SK-N-SH (cell line): ENCODE results near the gene CLASP1. TPM values are rescaled to one million over a fixed set of nuclear protein-coding genes. Genes with fewer than 3 reads are reported as not detected.

Source experiments
- CTCF ChIA-PET: fragments of 300-600, 350-600 bp; formaldehyde crosslinking; extraction: SDS; loops from one replicate; lab custom pipeline; 2021; lab: Yijun Ruan, JAX
- POLR2A ChIA-PET: fragments of 350-600 bp; sonication (Branson Sonifier 250); formaldehyde crosslinking; extraction: SDS; loops from one replicate; lab custom pipeline; 2020; ENCODE audit warnings: antibody characterized with exemption, inconsistent platforms; lab: Yijun Ruan, JAX
- DNase-seq: peaks from one replicate; pipeline ENCODE4 v3.0.0; 2012
- H2AFZ ChIP-seq: fragments of 200-600 bp; sonication (generic); 2 replicates; pipeline ENCODE4 v1.8.1; 2016; ENCODE audit warnings: antibody characterized with exemption, mild to moderate bottlenecking, low read depth
- H3F3A ChIP-seq: fragments of 200-600 bp; sonication (generic); replicated peaks from 2 replicates; pipeline ENCODE3; 2016; ENCODE audit warnings: antibody characterized with exemption, mild to moderate bottlenecking; ENCODE audit not compliant: insufficient read depth
- H3K27ac ChIP-seq, 2 experiments: fragments of 200-500 bp in 1 of 2; fragments of 200-600 bp in 1 of 2; sonication (Bioruptor generic) in 1 of 2; sonication (generic), shearing (Covaris generic) in 1 of 2; 2 replicates each; pipeline versions ENCODE4 v1.5.1 to v1.6.1; 2014 to 2016; ENCODE audit warnings: low read depth in 2 of 2, inconsistent platforms in 1 of 2, low read length in 1 of 2, mild to moderate bottlenecking in 1 of 2, mixed read lengths in 1 of 2
- H3K27me3 ChIP-seq: fragments of 200-600 bp; sonication (generic), shearing (Covaris generic); 2 replicates; pipeline ENCODE4 v1.6.1; 2016; ENCODE audit warnings: mixed run types; ENCODE audit not compliant: insufficient read depth
- H3K36me3 ChIP-seq, 2 experiments: fragments of 200-500 bp in 1 of 2; fragments of 200-600 bp in 1 of 2; sonication (Bioruptor generic) in 1 of 2; sonication (generic) in 1 of 2; replicated peaks in 1 of 2; 2 replicates each; pipeline versions ENCODE3 to v1.5.1; 2014 to 2016; ENCODE audit warnings: low read length in 1 of 2, mild to moderate bottlenecking in 1 of 2; ENCODE audit not compliant: insufficient read depth in 2 of 2, control insufficient read depth in 1 of 2
- H3K4me1 ChIP-seq, 2 experiments: fragments of 200-500 bp in 1 of 2; fragments of 200-600 bp in 1 of 2; sonication (Bioruptor generic) in 1 of 2; sonication (generic), shearing (Covaris generic) in 1 of 2; 2 replicates each; pipeline versions ENCODE4 v1.5.1 to v1.6.1; 2014 to 2016; ENCODE audit warnings: low read depth in 1 of 2, low read length in 1 of 2, mixed run types in 1 of 2; ENCODE audit not compliant: insufficient read depth in 2 of 2, control insufficient read depth in 1 of 2
- H3K4me2 ChIP-seq: fragments of 200-600 bp; sonication (generic), shearing (Covaris generic); 2 replicates; pipeline ENCODE4 v1.6.1; 2017; ENCODE audit warnings: mixed run types
- H3K4me3 ChIP-seq, 2 experiments: fragments of 200-500 bp in 1 of 2; fragments of 200-600 bp in 1 of 2; sonication (Bioruptor generic) in 1 of 2; sonication (generic), shearing (Covaris generic) in 1 of 2; 2 replicates each; pipeline versions ENCODE4 v1.5.1 to v1.8.1; 2014 to 2016; ENCODE audit warnings: low read depth in 2 of 2, inconsistent platforms in 1 of 2, low read length in 1 of 2, mild to moderate bottlenecking in 1 of 2, mixed read lengths in 1 of 2, moderate library complexity in 1 of 2
- H3K79me2 ChIP-seq: fragments of 200-600 bp; sonication (generic); 2 replicates; pipeline ENCODE4 v1.8.1; 2017; ENCODE audit warnings: mild to moderate bottlenecking; ENCODE audit not compliant: insufficient read depth
- H3K9ac ChIP-seq: fragments of 200-600 bp; sonication (generic); 2 replicates; pipeline ENCODE4 v1.6.1; 2017; ENCODE audit warnings: mixed run types
- H3K9me2 ChIP-seq: fragments of 200-600 bp; sonication (generic); 2 replicates; pipeline ENCODE4 v1.6.1; 2017; ENCODE audit warnings: mixed run types
- H3K9me3 ChIP-seq: fragments of 200-600 bp; sonication (generic); 2 replicates; pipeline ENCODE4 v1.6.1; 2017; ENCODE audit warnings: mixed run types, mild to moderate bottlenecking, moderate library complexity
- H4K20me1 ChIP-seq: fragments of 200-600 bp; sonication (generic); 2 replicates; pipeline ENCODE4 v1.6.1; 2017; ENCODE audit warnings: mild to moderate bottlenecking, mixed run types; ENCODE audit not compliant: insufficient read depth
- CHD2 ChIP-seq: fragments of 150-350 bp; IDR thresholded peaks from 2 replicates; pipeline ENCODE4 v1.6.1; 2018; ENCODE audit warnings: low read length; ENCODE audit not compliant: partially characterized antibody
- FOXM1 ChIP-seq: IDR thresholded peaks from 2 replicates; pipeline ENCODE4 v1.4.0; 2012; ENCODE audit warnings: low read depth, mild to moderate bottlenecking
- GABPA ChIP-seq: IDR thresholded peaks from 2 replicates; pipeline ENCODE4 v1.4.0; 2012; ENCODE audit warnings: low read depth, mild to moderate bottlenecking
- GATA2 ChIP-seq: sonication (generic); formaldehyde crosslinking; IDR thresholded peaks from 2 replicates; pipeline ENCODE4 v1.5.0; 2020; ENCODE audit warnings: mild to moderate bottlenecking, missing genetic modification reagents
- MAX ChIP-seq: IDR thresholded peaks from 2 replicates; pipeline ENCODE4 v1.4.0; 2012; ENCODE audit warnings: low read depth
- PBX3 ChIP-seq: IDR thresholded peaks from 2 replicates; pipeline ENCODE4; 2012
- RAD21 ChIP-seq: IDR thresholded peaks from 2 replicates; pipeline ENCODE4 v1.6.1; 2012; ENCODE audit warnings: mild to moderate bottlenecking, low read length
- RCOR1 ChIP-seq: fragments of 150-350 bp; IDR thresholded peaks from 2 replicates; pipeline ENCODE4 v1.6.1; 2017; ENCODE audit warnings: antibody characterized with exemption, low read length
- REST ChIP-seq: IDR thresholded peaks from 2 replicates; pipeline ENCODE4 v1.6.1; 2012; ENCODE audit warnings: mild to moderate bottlenecking, low read depth, low read length, moderate library complexity
- RFX5 ChIP-seq: IDR thresholded peaks from 2 replicates; pipeline ENCODE4 v1.6.1; 2012; ENCODE audit warnings: mild to moderate bottlenecking, improper control_type of control experiment, low read length
- SIN3A ChIP-seq: IDR thresholded peaks from 2 replicates; pipeline ENCODE4 v1.6.1; 2012; ENCODE audit warnings: low read depth, mild to moderate bottlenecking, low read length, moderate library complexity, borderline replicate concordance
- TAF1 ChIP-seq: IDR thresholded peaks from 2 replicates; pipeline ENCODE4 v1.6.1; 2012; ENCODE audit warnings: low read depth, mild to moderate bottlenecking, low read length, moderate library complexity, borderline replicate concordance
- TEAD4 ChIP-seq: IDR thresholded peaks from 2 replicates; pipeline ENCODE4 v1.4.0; 2012; ENCODE audit warnings: mild to moderate bottlenecking, borderline replicate concordance; ENCODE audit not compliant: insufficient read depth
- YY1 ChIP-seq: IDR thresholded peaks from 2 replicates; pipeline ENCODE4 v1.4.0; 2012; ENCODE audit warnings: low read depth, mild to moderate bottlenecking
- ZBTB33 ChIP-seq: IDR thresholded peaks from 2 replicates; pipeline ENCODE4 v1.4.0; 2012; ENCODE audit warnings: low read depth, borderline replicate concordance
- WGBS: methylation state at CpG from one replicate; pipeline ENCODE4 v1.1.6; 2017; ENCODE audit warnings: low lambda C conversion rate; 5-methylcytosine and 5-hydroxymethylcytosine counted together
- polyA plus RNA-seq, 3 experiments: library from polyadenylated mRNA; depleted of rRNA; stranded (reverse); fragments of >200 nt; gene quantifications; 2 replicates each; pipeline ENCODE4 v1.2.3, GENCODE V29; 2012
- TF ChIP-seq, protein P1 (sequence below): fragments of 200-600 bp; sonication (generic); IDR thresholded peaks from 2 replicates; pipeline ENCODE4 v1.6.1; 2017; ENCODE audit warnings: antibody characterized with exemption, mild to moderate bottlenecking, moderate library complexity
- TF ChIP-seq, protein P2 (sequence below): fragments of 150-350 bp; IDR thresholded peaks from 2 replicates; pipeline ENCODE4 v1.6.1; 2016; ENCODE audit warnings: mild to moderate bottlenecking, low read depth, low read length

Gene CLASP1
- polyA plus RNA-seq, 1 of the 3 experiments (the other 2 are of a cell fraction), result 4.9 TPM

DNA sequence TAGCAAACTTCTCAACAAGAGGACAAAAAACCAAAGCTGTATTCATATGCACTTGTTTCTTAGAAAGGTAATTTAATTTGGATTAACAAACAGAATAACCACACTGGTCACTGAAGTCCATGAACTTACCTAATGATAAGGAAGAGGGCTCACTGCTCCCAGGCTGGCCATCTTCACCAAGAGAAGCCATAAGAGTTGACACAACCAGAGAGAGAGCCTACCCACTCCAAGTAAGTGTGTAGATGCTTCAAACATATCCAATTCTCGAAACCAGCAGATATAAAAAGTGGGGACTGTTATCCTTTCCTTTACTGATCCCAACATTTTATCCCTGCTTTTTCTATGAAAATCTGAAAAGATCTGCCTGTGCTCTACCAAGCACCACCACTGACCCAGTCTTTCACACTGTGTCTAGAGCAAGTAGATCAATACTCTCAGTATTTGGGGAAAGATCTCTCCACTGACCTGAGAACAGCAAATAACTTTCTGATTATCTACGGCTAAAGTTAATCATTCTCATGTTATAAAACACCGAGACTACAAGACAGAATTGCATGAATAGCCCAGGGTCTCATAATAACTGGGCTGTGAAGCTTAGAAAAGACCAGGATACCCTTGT, 230.1 kb downstream of the CLASP1 start (continued):
- TF ChIP-seq, protein P1, sequence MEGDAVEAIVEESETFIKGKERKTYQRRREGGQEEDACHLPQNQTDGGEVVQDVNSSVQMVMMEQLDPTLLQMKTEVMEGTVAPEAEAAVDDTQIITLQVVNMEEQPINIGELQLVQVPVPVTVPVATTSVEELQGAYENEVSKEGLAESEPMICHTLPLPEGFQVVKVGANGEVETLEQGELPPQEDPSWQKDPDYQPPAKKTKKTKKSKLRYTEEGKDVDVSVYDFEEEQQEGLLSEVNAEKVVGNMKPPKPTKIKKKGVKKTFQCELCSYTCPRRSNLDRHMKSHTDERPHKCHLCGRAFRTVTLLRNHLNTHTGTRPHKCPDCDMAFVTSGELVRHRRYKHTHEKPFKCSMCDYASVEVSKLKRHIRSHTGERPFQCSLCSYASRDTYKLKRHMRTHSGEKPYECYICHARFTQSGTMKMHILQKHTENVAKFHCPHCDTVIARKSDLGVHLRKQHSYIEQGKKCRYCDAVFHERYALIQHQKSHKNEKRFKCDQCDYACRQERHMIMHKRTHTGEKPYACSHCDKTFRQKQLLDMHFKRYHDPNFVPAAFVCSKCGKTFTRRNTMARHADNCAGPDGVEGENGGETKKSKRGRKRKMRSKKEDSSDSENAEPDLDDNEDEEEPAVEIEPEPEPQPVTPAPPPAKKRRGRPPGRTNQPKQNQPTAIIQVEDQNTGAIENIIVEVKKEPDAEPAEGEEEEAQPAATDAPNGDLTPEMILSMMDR, result no peak
- TF ChIP-seq MAX, result no peak
- no peak for TF ChIP-seq RCOR1
- TF ChIP-seq FOXM1, result no peak

- POLR2A ChIA-PET, result no interaction called here
- DNase-seq, result no peak
- peaks cover 26 to 67% of the 10 kb centered on the region in 2 experiments for H3K36me3 ChIP-seq
- H3K79me2 ChIP-seq, result peaks cover 4% of the 10 kb centered on the region; the same call in 1 of the 2 replicates
- H4K20me1 ChIP-seq, result no peaks in the 10 kb centered on the region
- H3K9me2 ChIP-seq, result no peaks in the 10 kb centered on the region
- H3K27me3 ChIP-seq, result no peaks in the 10 kb centered on the region
- H3K9me3 ChIP-seq, result no peaks in the 10 kb centered on the region
- no peaks in the 10 kb centered on the region; a peak in 1 of 4 replicates for H3K4me1 ChIP-seq
- no peak overlapping the region for H3K4me3 ChIP-seq
- H3F3A ChIP-seq, result no peaks in the 10 kb centered on the region
- H3K4me2 ChIP-seq, result no peak overlapping the region
- CTCF ChIA-PET, result interaction anchor here (1.9 kb wide), 1 partner anchor 23 kb away, joined by 4 read pairs; no protein-coding TSS in a partner anchor
- H2AFZ ChIP-seq, result no peak overlapping the region
- WGBS, result 97% methylated on average over 18 of the region's 18 CpGs
- no peak overlapping the region for H3K27ac ChIP-seq
- H3K9ac ChIP-seq, result no peak overlapping the region
- TF ChIP-seq TAF1 (no peak), RAD21 (no peak), PBX3 (no peak), REST (no peak), GATA2 (CRISPR knock-in tag) (no peak), GABPA (no peak), CHD2 (no peak), SIN3A (no peak), YY1 (no peak), ZBTB33 (no peak), TEAD4 (no peak), FOXM1 (no peak), RFX5 (no peak)
- TF ChIP-seq, protein P2, sequence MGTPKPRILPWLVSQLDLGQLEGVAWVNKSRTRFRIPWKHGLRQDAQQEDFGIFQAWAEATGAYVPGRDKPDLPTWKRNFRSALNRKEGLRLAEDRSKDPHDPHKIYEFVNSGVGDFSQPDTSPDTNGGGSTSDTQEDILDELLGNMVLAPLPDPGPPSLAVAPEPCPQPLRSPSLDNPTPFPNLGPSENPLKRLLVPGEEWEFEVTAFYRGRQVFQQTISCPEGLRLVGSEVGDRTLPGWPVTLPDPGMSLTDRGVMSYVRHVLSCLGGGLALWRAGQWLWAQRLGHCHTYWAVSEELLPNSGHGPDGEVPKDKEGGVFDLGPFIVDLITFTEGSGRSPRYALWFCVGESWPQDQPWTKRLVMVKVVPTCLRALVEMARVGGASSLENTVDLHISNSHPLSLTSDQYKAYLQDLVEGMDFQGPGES, result no peak
- TF ChIP-seq, protein P1, result no peak
These were observed 230.7 kb downstream of the CLASP1 start for GRCh38 chr2:121418494-121419058.
